ENCODE data around the gene MRPS22. TPM values are rescaled to one million over a fixed set of nuclear protein-coding genes. Genes with fewer than 3 reads are reported as not detected.

Gene MRPS22
- total and polyA plus RNA-seq, 9 of the 15 experiments (the other 6 are each of a cell fraction or from before 2014, with no cell fraction given) = 148 to 397 (median 229) TPM

GRCh38 chr3:139329364-139329850, 14.4 kb upstream of the MRPS22 start (continued):
- no peak for TF ChIP-seq KDM1A (IDR thresholded peaks at IDR 0.05)
- no peak for TF ChIP-seq ZZZ3 (IDR thresholded peaks at IDR 0.05)
- no peak for TF ChIP-seq BRF2 (IDR thresholded peaks at IDR 0.05; ENCODE audit: borderline replicate concordance, insufficient read depth, insufficient read length)
- no peak for TF ChIP-seq ZNF347 (CRISPR knock-in tag; IDR thresholded peaks at IDR 0.05; ENCODE audit: low read depth)
- TF ChIP-seq RBM25 (IDR thresholded peaks at IDR 0.05; ENCODE audit: low read depth, low read length, severe bottlenecking) = no peak
- TF ChIP-seq HDAC8 (tag; IDR thresholded peaks at IDR 0.05) = no peak
- no peak for TF ChIP-seq BDP1 (IDR thresholded peaks at IDR 0.05; ENCODE audit: insufficient read depth, insufficient read length)
- TF ChIP-seq ZNF586 (CRISPR knock-in tag; conservative IDR thresholded peaks at IDR 0.05) = no peak
- TF ChIP-seq ARNT (IDR thresholded peaks at IDR 0.05) = no peak
- no peak for TF ChIP-seq GATA2 (CRISPR knock-in tag; IDR thresholded peaks at IDR 0.05)
- no peak for TF ChIP-seq SRSF7 (optimal IDR thresholded peaks at IDR 0.05; ENCODE audit: low read depth, low read length)
- no peak for TF ChIP-seq NCOA6 (IDR thresholded peaks at IDR 0.05)
- no peak for TF ChIP-seq HMG20B (CRISPR knock-in tag; IDR thresholded peaks at IDR 0.05)
- no peak for TF ChIP-seq EWSR1 (IDR thresholded peaks at IDR 0.05; ENCODE audit: borderline replicate concordance, low read depth, partially characterized antibody)
- TF ChIP-seq ZNF398 (CRISPR knock-in tag; IDR thresholded peaks at IDR 0.05) = no peak
- TF ChIP-seq ZNF431 (CRISPR knock-in tag; IDR thresholded peaks at IDR 0.05) = no peak
- TF ChIP-seq ZNF696 (CRISPR knock-in tag; conservative IDR thresholded peaks at IDR 0.05) = no peak
- TF ChIP-seq POLR2AphosphoS5 (IDR thresholded peaks at IDR 0.05; ENCODE audit: control insufficient read depth, insufficient read depth, low read depth, low read length) = no peak
- TF ChIP-seq MAFG (tag; conservative IDR thresholded peaks at IDR 0.05) = no peak
- TF ChIP-seq EP400 (IDR thresholded peaks at IDR 0.05) = peak; percentile 62; the same call in 1 of the 2 replicates
- TF ChIP-seq MYC (IDR thresholded peaks at IDR 0.05; ENCODE audit: low read depth, low read length) = peak; percentile 85
- TF ChIP-seq MYC (CRISPR knock-in tag; IDR thresholded peaks at IDR 0.05; ENCODE audit: borderline replicate concordance, low read depth) = no peak
- TF ChIP-seq MITF (IDR thresholded peaks at IDR 0.05) = no peak
- no peak for TF ChIP-seq BACH1 (tag; IDR thresholded peaks at IDR 0.05)
- no peak; the same call in 1 of the 2 replicates for TF ChIP-seq DPF2 (IDR thresholded peaks at IDR 0.05)
- no peak for TF ChIP-seq DNMT1 (IDR thresholded peaks at IDR 0.05)
- peak; percentile 69 for TF ChIP-seq KLF16 (IDR thresholded peaks at IDR 0.05)
- no peak for TF ChIP-seq PURB (CRISPR knock-in tag; IDR thresholded peaks at IDR 0.05; ENCODE audit: low read depth)
- peak; percentile 24 for TF ChIP-seq PHF20 (IDR thresholded peaks at IDR 0.05; ENCODE audit: partially characterized antibody)
